ENCODE results near the gene ERO1B. TPM values are rescaled to one million over a fixed set of nuclear protein-coding genes. Genes with fewer than 3 reads are reported as not detected.

Gene ERO1B
- total RNA-seq, 4 donors from 2014 or later, result 4.6 to 15.7 (median 8.5) TPM

- TF ChIP-seq CTCF (IDR thresholded peaks at IDR 0.05) (no peak), POLR2AphosphoS5 (IDR thresholded peaks at IDR 0.05) (no peak), EP300 (IDR thresholded peaks at IDR 0.05; ENCODE audit: low read depth) (no peak), POLR2A (IDR thresholded peaks at IDR 0.05) (no peak)
- H3K9me3 ChIP-seq, result no peaks in the 10 kb centered on the region
- no peaks in the 10 kb centered on the region for H3K4me1 ChIP-seq
- DNase-seq, result no peak
- in situ Hi-C loops (cut with MboI; ENCODE audit: low pct_ligation_motif_present in 1 of 4, low pct_unique_long_range_greater_than_20kb in 1 of 4, low sequenced_read_pairs in 3 of 4), result no loop called here
- H3K36me3 ChIP-seq, result no peaks in the 10 kb centered on the region
- intact Hi-C loops (cut with DNase I; ENCODE audit: low total_unique reads), result no loop called here
- no peak overlapping the region for H3K27ac ChIP-seq
- no peak overlapping the region for H3K4me3 ChIP-seq
- WGBS, 2 donors (ENCODE audit: low coverage in 1 of 2), result 87 to 94% methylated on average over 3 of the region's 3 CpGs
- H3K27me3 ChIP-seq, result no peaks in the 10 kb centered on the region
Observed at GRCh38 chr1:236240675-236241074, 41.1 kb downstream of the ERO1B start.

GRCh38 chr1:236239092-236239585 is 42.6 kb downstream of the ERO1B start:
- in situ Hi-C loops (cut with MboI; ENCODE audit: low pct_ligation_motif_present in 1 of 4, low pct_unique_long_range_greater_than_20kb in 1 of 4, low sequenced_read_pairs in 3 of 4) (no loop called here), intact Hi-C loops (cut with DNase I; ENCODE audit: low total_unique reads) (no loop called here)
- Histone ChIP-seq H3K4me3 (no peak overlapping the region), H3K27ac (no peak overlapping the region), H3K9me3 (no peaks in the 10 kb centered on the region), H3K27me3 (no peaks in the 10 kb centered on the region), H3K36me3 (no peaks in the 10 kb centered on the region), H3K4me1 (no peaks in the 10 kb centered on the region)
- no peak for DNase-seq
- no peak for TF ChIP-seq CTCF (IDR thresholded peaks at IDR 0.05)
- no peak for TF ChIP-seq POLR2A (IDR thresholded peaks at IDR 0.05)
- TF ChIP-seq EP300 (IDR thresholded peaks at IDR 0.05; ENCODE audit: low read depth), result no peak
- no peak for TF ChIP-seq POLR2AphosphoS5 (IDR thresholded peaks at IDR 0.05)
- 81% methylated on average over 1 of the region's 1 CpG; no CpG with 5 or more reads in 1 of the 2 donors for WGBS, 2 donors (ENCODE audit: low coverage in 1 of 2)

GRCh38 chr1:236235116-236235515 is 46.6 kb downstream of the ERO1B start:
- intact Hi-C loops (cut with DNase I; ENCODE audit: low total_unique reads), result no loop called here
- no peak for DNase-seq
- Histone ChIP-seq H3K9me3 (no peaks in the 10 kb centered on the region), H3K4me3 (no peak overlapping the region), H3K36me3 (no peaks in the 10 kb centered on the region), H3K27ac (no peak overlapping the region), H3K27me3 (no peaks in the 10 kb centered on the region), H3K4me1 (no peaks in the 10 kb centered on the region)
- WGBS, 2 donors (ENCODE audit: low coverage in 1 of 2), result 80 to 93% methylated on average over 1 to 3 of the region's 3 CpGs
- in situ Hi-C loops (cut with MboI; ENCODE audit: low pct_ligation_motif_present in 1 of 4, low pct_unique_long_range_greater_than_20kb in 1 of 4, low sequenced_read_pairs in 3 of 4), result no loop called here
- TF ChIP-seq CTCF (IDR thresholded peaks at IDR 0.05), result no peak
- no peak for TF ChIP-seq POLR2A (IDR thresholded peaks at IDR 0.05)
- no peak for TF ChIP-seq EP300 (IDR thresholded peaks at IDR 0.05; ENCODE audit: low read depth)
- no peak for TF ChIP-seq POLR2AphosphoS5 (IDR thresholded peaks at IDR 0.05)

GRCh38 chr1:236228411-236228810 is 53.3 kb downstream of the ERO1B start:
- in situ Hi-C loops (cut with MboI; ENCODE audit: low pct_ligation_motif_present in 1 of 4, low pct_unique_long_range_greater_than_20kb in 1 of 4, low sequenced_read_pairs in 3 of 4), result no loop called here
- Histone ChIP-seq H3K27ac (no peak overlapping the region), H3K9me3 (no peaks in the 10 kb centered on the region), H3K4me1 (no peaks in the 10 kb centered on the region), H3K4me3 (no peak overlapping the region), H3K36me3 (peaks cover 0 to 4% (median 0%) of the 10 kb centered on the region in 4 donors), H3K27me3 (no peaks in the 10 kb centered on the region)
- no peak for DNase-seq
- 81 to 91% methylated on average over 4 of the region's 4 CpGs for WGBS, 2 donors (ENCODE audit: low coverage in 1 of 2)
- intact Hi-C loops (cut with DNase I; ENCODE audit: low total_unique reads), result no loop called here
- TF ChIP-seq POLR2A (IDR thresholded peaks at IDR 0.05) (no peak), POLR2AphosphoS5 (IDR thresholded peaks at IDR 0.05) (no peak), EP300 (IDR thresholded peaks at IDR 0.05; ENCODE audit: low read depth) (no peak), CTCF (IDR thresholded peaks at IDR 0.05) (no peak)
